ENCODE results near the gene ZBTB46.

Gene ZBTB46

DNA sequence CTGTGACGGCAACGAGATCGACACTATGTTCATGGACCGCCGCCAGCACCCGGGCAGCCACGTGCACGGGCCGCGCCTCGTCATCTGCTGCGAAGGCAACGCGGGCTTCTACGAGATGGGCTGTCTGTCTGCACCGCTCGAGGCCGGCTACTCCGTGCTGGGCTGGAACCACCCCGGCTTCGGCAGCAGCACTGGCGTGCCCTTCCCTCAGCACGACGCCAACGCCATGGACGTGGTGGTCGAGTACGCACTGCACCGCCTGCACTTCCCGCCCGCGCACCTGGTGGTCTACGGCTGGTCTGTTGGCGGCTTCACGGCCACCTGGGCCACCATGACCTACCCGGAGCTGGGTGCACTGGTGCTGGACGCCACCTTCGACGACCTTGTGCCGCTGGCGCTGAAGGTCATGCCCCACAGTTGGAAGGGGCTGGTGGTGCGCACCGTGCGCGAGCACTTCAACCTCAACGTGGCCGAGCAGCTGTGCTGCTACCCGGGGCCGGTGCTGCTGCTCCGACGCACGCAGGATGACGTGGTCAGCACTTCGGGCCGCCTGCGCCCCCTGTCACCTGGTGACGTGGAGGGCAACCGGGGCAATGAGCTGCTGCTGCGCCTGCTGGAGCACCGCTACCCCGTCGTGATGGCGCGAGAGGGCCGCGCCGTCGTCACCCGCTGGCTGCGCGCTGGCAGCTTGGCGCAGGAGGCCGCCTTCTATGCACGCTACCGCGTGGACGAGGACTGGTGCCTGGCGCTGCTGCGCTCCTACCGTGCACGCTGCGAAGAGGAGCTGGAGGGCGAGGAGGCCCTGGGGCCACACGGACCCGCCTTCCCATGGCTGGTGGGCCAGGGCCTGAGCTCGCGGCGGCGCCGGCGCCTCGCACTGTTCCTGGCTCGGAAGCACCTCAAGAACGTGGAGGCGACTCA lies 31.2 kb upstream of the ZBTB46 start:
- no peak overlapping the region for H3K4me3 ChIP-seq (replicated peaks; ENCODE audit: low read depth, low read length)
- TF ChIP-seq, protein P1, sequence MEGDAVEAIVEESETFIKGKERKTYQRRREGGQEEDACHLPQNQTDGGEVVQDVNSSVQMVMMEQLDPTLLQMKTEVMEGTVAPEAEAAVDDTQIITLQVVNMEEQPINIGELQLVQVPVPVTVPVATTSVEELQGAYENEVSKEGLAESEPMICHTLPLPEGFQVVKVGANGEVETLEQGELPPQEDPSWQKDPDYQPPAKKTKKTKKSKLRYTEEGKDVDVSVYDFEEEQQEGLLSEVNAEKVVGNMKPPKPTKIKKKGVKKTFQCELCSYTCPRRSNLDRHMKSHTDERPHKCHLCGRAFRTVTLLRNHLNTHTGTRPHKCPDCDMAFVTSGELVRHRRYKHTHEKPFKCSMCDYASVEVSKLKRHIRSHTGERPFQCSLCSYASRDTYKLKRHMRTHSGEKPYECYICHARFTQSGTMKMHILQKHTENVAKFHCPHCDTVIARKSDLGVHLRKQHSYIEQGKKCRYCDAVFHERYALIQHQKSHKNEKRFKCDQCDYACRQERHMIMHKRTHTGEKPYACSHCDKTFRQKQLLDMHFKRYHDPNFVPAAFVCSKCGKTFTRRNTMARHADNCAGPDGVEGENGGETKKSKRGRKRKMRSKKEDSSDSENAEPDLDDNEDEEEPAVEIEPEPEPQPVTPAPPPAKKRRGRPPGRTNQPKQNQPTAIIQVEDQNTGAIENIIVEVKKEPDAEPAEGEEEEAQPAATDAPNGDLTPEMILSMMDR (IDR thresholded peaks at IDR 0.05; ENCODE audit: low read length, missing control alignments) = no peak
- DNase-seq (ENCODE audit: low read depth) = no peak

DNA sequence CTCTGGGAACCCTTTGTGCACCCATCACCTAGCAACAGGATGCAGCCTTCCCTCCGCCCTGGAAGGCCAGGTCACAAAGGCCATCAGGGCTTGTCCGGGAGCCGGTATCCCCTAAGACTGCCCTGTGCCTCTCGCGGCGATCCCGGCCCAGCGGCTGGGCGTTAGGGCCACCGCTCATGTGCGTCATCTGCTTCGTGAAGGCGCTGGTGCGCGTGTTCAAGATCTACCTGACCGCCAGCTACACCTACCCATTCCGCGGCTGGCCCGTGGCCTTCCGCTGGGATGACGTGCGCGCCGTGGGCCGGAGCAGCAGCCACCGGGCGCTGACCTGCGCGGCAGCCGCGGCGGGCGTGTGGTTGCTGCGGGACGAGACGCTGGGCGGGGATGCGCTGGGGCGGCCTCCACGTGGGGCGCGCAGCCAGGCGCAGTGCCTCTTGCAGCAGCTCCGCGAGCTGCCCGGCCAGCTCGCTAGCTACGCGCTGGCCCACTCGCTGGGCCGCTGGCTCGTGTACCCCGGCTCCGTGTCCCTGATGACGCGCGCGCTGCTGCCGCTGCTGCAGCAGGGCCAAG lies 30.4 kb upstream of the ZBTB46 start, which contains the start of gene ABHD16B:
TSS of gene ABHD16B (plus strand) at position 134 of the 570 bp plus-strand sequence. CDS start at position 177, 43 bp downstream.
- TF ChIP-seq, protein P1 (IDR thresholded peaks at IDR 0.05; ENCODE audit: low read length, missing control alignments) = no peak
- DNase-seq (ENCODE audit: low read depth) = no peak
- H3K4me3 ChIP-seq (replicated peaks; ENCODE audit: low read depth, low read length) = no peak within 1 kb of the TSS

GRCh38 chr20:63860325-63861051 lies 29.4 kb upstream of the ZBTB46 start:
- H3K4me3 ChIP-seq (replicated peaks; ENCODE audit: low read depth, low read length) = no peak overlapping the region
- DNase-seq (ENCODE audit: low read depth) = no peak
- TF ChIP-seq, protein P1 (IDR thresholded peaks at IDR 0.05; ENCODE audit: low read length, missing control alignments) = no peak

GRCh38 chr20:63859166-63859699 lies 28.2 kb upstream of the ZBTB46 start:
- TF ChIP-seq, protein P1 (IDR thresholded peaks at IDR 0.05; ENCODE audit: low read length, missing control alignments) = no peak
- no peak for DNase-seq (ENCODE audit: low read depth)
- H3K4me3 ChIP-seq (replicated peaks; ENCODE audit: low read depth, low read length) = no peak overlapping the region

DNA sequence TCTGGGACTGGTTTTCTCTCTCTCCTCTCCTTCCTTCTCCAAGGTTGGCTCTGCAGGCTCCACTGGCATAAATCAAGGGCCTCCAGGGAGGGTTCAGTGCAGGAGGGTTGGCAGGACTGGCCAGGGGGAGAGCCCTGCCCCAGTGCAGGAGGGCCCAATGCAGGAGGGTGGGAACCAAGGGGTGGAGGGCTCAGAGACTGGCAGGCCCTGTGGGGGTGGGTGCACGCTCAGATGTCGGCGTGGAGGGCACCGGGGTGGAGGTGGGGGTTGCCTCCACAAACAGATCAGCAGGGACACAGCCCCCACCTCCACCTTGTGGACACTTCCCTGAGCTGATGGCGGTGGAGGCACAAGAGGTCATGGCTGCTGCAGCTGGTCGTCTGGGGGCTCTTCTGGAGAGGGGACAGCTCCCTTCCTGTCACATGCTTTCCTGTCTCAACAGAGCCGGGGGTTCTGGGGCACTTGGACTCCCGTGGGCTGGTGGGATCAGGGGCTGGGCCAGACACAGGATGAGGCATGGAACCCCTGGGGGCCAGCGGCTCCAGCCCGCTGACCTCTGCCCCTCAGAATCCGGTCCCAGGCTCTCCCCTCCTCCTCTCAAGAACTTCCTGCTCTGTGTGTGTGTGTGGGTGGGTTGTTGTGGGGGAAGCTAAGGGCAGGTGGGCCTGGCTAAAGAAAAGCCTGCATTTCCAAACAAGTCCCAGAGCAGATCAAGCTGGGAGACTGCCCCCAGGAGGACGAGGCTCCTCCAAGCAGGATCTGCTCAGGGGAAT lies 27.5 kb upstream of the ZBTB46 start:
- DNase-seq (ENCODE audit: low read depth) = peak; percentile 83
- TF ChIP-seq, protein P1 (IDR thresholded peaks at IDR 0.05; ENCODE audit: low read length, missing control alignments) = peak; percentile 62
- no peak overlapping the region for H3K4me3 ChIP-seq (replicated peaks; ENCODE audit: low read depth, low read length)

DNA sequence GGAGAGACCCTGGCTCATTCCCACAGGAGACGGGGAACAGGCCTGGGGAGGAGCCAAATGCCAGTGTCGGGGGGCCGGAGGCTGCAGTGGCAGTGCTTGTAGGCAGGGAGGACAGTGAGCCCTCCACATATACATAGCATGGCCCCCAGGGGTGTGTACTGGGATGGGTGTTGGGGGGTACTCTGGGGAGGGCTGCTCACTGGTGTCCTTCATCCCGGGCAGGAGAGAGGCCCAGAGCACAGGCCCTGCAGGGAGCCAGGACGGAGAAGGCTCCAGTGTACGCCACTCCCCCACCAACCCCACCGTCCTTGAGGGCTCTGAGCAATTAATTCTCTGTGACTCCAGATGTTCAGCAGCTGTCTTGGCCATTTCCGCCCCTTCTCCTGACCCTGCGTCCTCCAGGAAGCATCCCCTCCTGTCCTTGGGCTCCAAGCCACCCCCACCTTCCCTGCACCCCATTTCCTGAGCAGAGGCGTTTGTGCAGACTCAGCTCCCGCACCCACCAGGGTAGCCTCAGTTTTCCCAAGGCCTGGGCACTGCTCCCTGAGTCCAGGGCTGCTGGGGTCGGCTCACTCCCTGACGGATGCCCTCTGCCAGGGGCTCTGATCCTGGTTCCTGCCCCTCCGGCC lies 26.8 kb upstream of the ZBTB46 start:
- DNase-seq (ENCODE audit: low read depth) = peak; percentile 48
- no peak overlapping the region for H3K4me3 ChIP-seq (replicated peaks; ENCODE audit: low read depth, low read length)
- TF ChIP-seq, protein P1 (IDR thresholded peaks at IDR 0.05; ENCODE audit: low read length, missing control alignments) = no peak

Measured in fibroblast of pulmonary artery (primary cell).